GM21737 (cell line): ENCODE measurements around the gene ZNRF3.

Experiments
- ATAC-seq: cut with Tn5 transposase; IDR thresholded peaks from one replicate; pipeline ENCODE4 v1.9.1; 2021; ENCODE audit warnings: mild to moderate bottlenecking, moderate library complexity; ENCODE audit not compliant: unreplicated experiment

Gene ZNRF3

DNA sequence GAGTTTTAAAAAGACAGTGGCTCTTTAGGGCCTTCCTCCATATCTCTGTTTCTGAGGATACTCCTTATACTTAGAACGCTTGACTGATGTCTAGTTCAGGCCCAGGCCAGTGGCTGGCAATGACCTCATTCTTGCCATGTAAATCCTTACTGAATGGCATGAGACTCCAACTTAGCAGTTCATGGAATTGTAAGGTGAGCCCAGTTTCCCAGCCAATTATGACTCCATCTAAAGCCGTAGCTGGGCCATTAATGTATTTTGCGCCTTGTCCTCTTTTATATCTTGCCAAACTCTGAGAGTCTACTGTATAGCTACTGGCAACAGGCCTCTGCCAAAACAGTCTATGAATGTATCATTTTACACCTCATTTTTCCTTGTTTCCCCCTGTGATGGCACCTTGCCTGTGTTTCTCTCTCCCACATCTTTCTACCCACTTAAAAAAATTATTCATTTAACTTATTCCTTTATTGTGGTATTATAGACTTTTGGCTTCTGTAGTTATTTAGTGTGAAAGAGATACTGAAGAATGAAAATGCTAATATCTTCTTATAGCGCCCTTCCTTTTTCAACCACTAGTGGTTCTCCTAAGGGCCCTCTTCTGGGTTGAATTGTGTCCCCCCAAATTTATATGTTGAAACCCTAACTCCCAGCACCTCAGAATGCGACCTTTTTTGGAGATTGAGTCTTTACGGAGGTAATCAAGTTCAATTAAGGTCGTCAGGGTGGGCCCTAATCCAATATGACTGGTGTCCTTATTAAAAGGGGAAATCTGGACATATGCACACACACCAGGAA is 67.4 kb downstream of the ZNRF3 start:
- ATAC-seq: no peak

DNA sequence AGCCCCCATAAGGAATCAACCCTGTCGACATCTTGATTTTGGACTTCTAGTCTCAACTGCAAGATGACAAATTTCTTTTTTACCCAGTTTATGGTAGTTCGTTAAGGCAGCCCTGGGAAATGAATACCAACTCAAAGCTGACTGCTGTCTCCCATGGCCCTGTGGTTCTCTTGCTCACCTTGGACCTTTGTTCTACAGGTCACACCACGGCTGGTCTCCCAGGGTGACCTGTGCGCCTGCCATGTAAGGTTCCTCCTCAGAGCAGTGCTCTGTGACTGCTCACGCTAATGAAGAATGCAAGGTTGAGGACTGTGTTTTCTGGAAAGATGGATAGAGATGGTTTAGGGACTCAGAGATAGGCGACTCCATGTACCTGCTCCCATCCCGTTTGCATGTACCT is 68.2 kb downstream of the ZNRF3 start:
- no peak for ATAC-seq

DNA sequence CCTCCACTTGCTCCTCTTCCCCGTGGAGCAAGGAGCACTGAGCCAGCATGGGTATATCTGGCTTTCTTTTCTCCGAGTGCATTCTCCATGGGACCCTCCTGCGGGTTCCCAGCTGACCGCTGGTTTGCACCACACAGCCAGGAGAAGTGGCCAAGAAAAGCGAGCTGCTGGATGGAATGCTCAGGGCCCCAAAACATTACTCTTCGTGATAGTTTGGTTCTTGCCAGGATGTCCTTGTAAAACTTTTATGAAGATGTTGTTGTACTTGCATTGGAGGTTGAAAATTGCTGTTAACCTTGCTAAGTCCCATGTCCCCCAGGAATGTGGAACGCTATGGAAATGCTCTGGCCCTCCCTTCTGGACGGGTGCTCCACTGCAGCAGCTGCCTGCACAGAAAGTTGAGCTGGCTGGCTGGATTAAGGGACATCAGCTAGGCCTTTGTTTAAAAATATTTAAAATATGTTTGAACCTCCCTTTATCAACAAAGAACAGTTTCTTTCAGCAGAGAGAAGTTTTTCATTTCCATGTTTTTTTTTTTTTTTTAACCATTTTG is 68.7 kb downstream of the ZNRF3 start:
- ATAC-seq: no peak

GRCh38 chr22:28952857-28953256 is 69.5 kb downstream of the ZNRF3 start:
- ATAC-seq: no peak

- ATAC-seq: no peak
These were observed 70.0 kb downstream of the ZNRF3 start for GRCh38 chr22:28953403-28953802.

- ATAC-seq: no peak
These were observed 70.9 kb downstream of the ZNRF3 start for GRCh38 chr22:28953976-28954880.

DNA sequence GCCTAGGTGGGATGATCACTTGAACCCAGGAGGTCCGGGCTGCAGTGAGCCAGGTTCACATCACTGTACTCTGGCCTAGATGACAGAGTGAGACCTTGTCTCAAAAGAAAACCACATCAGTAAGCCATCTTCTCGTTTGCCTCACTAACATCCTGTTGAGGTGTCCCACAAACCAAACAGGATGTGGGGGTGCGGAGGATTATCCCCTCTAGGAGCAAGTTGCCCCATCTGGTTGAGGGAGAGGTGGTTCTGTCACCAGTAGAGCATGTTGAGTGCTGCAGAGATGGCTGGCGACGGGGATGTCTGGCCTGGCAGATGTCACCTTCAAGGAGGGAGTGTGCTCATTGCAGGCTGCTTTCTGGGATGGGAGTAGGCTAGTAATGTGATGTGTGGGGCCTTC is 72.4 kb downstream of the ZNRF3 start:
- ATAC-seq: no peak

DNA sequence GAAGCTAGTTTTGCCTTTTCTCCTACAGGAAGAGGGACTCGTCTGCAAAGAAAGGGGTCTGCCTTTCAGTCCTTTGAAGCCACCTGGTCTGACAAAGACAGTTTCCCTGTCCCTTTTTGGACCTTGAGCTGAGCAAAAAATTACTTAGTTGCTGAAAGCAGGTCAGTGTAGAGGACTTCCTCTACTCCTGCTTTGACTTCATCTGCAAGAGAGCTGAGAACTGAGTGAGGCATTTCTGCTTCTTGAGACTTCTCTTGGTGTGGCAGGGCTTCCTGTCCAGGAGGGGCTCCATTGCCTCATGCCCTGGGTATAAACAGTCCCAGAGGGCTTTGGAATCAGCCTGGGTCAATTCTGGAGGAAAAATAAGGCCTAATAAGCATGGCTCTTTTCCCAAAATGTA is 73.1 kb downstream of the ZNRF3 start:
- no peak for ATAC-seq

DNA sequence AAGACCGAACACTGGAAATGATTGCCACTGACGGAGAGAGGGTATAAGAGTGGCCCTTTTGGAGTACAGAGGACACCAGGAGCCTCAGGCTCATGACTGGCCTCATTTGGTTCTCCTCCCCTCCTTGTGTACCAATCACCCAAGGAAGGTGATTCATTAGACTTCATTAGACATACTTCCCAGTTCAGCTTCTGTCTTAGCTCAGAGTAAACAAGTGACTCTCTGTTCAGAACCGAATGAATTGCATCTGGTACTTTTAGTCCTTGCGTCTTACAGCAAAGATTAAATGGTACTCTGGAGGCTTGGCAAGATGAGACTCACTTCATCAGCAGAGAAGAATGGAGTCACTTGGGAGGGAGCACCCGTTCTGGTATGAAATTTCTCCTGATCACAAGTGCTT is 75.2 kb downstream of the ZNRF3 start:
- ATAC-seq: no peak

GRCh38 chr22:28962042-28962554 is 78.7 kb downstream of the ZNRF3 start:
- ATAC-seq: no peak

GRCh38 chr22:28963362-28963761 is 80.0 kb downstream of the ZNRF3 start:
- no peak for ATAC-seq

DNA sequence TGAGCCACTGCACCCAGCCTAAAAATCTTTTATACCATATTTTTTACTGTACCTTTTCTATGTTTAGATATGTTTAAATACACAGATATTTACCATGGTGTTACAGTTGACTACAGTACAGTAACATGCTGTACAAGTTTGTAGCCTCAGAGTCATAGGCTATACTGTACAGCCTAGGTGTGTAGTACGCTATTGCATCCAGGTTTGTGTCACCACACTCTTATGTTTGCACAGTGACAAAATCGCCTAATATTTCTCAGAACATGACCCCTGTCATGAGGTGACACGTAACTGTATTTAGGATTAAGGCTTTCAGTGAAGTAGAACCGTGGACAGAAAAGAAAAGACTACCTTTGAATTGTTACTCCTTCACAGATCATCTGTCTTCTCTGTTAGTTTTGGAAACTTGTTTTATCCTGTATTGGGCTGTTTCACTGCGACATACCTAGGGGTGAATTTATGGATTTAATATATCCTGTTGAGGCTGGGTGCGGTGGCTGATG is 83.8 kb downstream of the ZNRF3 start:
- no peak for ATAC-seq

GRCh38 chr22:28967969-28968368 is 84.6 kb downstream of the ZNRF3 start:
- ATAC-seq: no peak

GRCh38 chr22:28969401-28970168 is 86.2 kb downstream of the ZNRF3 start:
- no peak for ATAC-seq

DNA sequence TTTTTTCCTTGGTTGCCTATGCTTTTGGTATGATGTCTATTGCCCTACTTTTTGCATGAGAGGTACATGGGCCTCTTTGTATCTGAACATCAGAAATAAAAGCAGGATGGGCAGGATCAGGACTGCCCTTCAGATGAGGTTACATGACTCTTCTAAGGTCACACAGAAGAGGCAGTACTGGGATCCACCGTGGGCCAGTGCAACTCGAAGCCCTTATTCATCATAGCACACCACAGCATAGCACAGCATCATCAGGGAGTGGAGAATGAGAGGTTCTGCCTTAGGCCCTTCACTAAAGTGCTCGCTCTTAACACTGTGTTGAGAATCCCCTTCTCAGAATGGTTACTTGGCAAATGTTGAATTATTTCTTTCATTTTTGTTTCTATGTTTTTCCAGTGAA is 90.0 kb downstream of the ZNRF3 start:
- no peak for ATAC-seq

DNA sequence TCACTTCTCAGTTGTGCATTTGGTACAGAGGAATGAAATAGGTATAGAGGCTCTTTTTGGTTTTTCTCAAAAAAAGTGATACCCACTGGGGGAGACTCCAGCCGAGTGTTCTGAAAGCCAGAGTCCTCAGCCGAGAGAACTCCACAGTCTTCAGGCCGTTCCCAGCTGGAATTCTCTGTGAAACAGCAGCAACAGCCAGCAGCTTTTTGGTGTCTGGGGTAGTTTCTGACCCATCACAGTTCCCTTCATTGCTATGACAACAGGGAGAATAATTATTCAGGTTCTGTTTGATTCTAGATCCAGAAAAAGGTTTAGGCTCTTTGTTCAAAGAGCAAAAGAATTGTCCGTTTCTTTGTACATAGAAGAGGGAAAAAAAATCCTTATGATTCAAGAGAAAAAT is 93.7 kb downstream of the ZNRF3 start:
- no peak for ATAC-seq

DNA sequence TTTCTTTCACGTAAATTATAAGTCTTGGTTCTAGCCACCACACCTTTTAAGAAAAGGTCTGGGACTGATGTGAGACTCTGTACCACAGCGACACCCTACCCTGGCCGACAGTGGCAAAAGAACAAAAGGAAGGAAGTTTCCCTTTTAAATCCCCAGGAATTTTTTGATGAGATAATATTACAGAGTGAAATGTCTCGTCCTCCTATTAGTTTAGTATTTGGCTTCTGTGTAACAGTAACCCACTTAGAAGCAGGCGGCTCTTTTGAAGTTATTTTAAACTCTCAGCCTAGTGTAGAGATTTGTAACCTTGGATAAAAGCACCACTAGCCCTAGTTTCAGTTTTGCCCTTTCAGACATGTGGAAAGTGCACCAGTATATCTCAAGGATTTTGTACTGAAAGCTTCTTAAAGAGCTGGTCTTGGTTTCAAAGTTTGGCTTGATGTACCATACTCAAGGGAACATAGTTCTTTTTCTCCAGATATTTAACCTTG is 94.2 kb downstream of the ZNRF3 start:
- ATAC-seq: no peak

DNA sequence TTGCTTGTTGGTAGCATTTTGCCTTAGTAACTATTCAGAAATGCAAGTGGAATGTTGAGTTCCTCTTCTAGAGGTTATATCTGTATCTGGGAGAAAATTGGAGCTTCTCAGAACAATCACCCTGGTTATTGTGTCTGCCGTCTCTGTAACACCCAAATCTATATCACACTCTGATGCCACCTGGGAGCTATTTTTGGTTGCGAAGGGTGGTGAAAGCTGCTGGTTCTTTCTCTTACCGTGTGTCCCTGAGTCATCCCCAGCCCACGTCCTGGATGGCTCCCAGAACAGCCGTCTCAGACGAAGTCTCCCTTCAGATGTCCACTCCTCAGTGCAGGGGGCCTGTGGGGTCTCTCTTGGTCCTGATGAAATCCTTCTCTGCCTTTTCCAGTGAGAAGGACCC is 94.8 kb downstream of the ZNRF3 start:
- ATAC-seq: no peak

- ATAC-seq: no peak
These were observed 95.8 kb downstream of the ZNRF3 start for GRCh38 chr22:28978863-28979796.
